Body of pancreas (tissue), 4 donors: ENCODE results near the gene OTUD7B. TPM values are rescaled to one million over a fixed set of nuclear protein-coding genes. Genes with fewer than 3 reads are reported as not detected.
"Not testable (repeated sequence)": the region's sequence is repeated elsewhere in the genome, so short reads cannot be mapped to it uniquely, and the experiment has no call there.

ENCODE experiments used
- ATAC-seq: fragments of 150-250 bp; one replicate; pipeline ENCODE4 v1.9.1; 2016
- DNase-seq, 4 donors: peaks; one replicate each; pipeline ENCODE4 v3.0.0-alpha.2; 2019
- H3K27ac ChIP-seq, 4 donors: fragments of 200-600 bp; sonication (generic); 1 replicate in 3 of 4; 2 replicates in 1 of 4; pipeline versions ENCODE4 v1.5.1 to v1.6.1; 2016 to 2019; ENCODE audit warnings: mild to moderate bottlenecking in 1 of 4, mixed read lengths in 1 of 4, moderate library complexity in 1 of 4
- H3K27me3 ChIP-seq, 2 donors: fragments of 200-600 bp; sonication (generic); one replicate each; pipeline ENCODE4 v1.6.0; 2016; ENCODE audit warnings: mild to moderate bottlenecking in 1 of 2
- H3K36me3 ChIP-seq, 2 donors: fragments of 200-600 bp; sonication (generic); replicated peaks in 1 of 2; 2 replicates each; pipeline ENCODE4 v1.5.1; 2016; ENCODE audit warnings: low read depth in 2 of 2; ENCODE audit not compliant: insufficient read depth in 1 of 2
- H3K4me1 ChIP-seq: fragments of 200-600 bp; sonication (generic); one replicate; pipeline ENCODE4 v1.6.0; 2016
- H3K4me3 ChIP-seq, 2 donors: fragments of 200-600 bp; sonication (generic); 1 replicate in 1 of 2; 2 replicates in 1 of 2; pipeline ENCODE4 v1.5.1; 2016 to 2019
- H3K9me3 ChIP-seq, 3 donors: fragments of 200-600 bp; sonication (generic); 1 replicate in 2 of 3; 2 replicates in 1 of 3; pipeline ENCODE4 v1.5.1; 2016
- POLR2A ChIP-seq, 3 donors: fragments of 450-650 bp; IDR thresholded peaks; one replicate each; pipeline ENCODE4 v1.6.1; 2016; ENCODE audit warnings: antibody characterized with exemption in 3 of 3, mild to moderate bottlenecking in 2 of 3
- WGBS, 2 donors: methylation state at CpG; one replicate each; pipeline ENCODE4 v1.1.5; 2017; 5-methylcytosine and 5-hydroxymethylcytosine counted together
- intact Hi-C: fragments of 100-400 bp; cut with DNase I; formaldehyde crosslinking; loops from one replicate; pipeline ENCODE4 v1.15.1; 2023
- total RNA-seq, 2 donors: library from RNA; depleted of rRNA; stranded (reverse); fragments of >200 nt; gene quantifications; one replicate each; pipeline ENCODE4 v1.1.0, GENCODE V29; 2016
- TF ChIP-seq, protein P1 (sequence below), 7 experiments: fragments of 450-650 bp in 4 of 7; fragments of 200-600 bp in 3 of 7; sonication (generic) in 3 of 7; IDR thresholded peaks; one replicate each; pipeline ENCODE4 v1.5.1; 2016 to 2019; ENCODE audit warnings: antibody characterized with exemption in 7 of 7

OTUD7B gene
- total RNA-seq, 2 donors from 2014 or later = 8.6 to 13.2 TPM

GRCh38 chr1:149949911-149950310, 60.6 kb downstream of the OTUD7B start:
- H3K36me3 ChIP-seq = peaks cover 4 to 14% of the 10 kb centered on the region in 2 donors
- intact Hi-C loops = no loop called here
- ATAC-seq = no peak

DNA sequence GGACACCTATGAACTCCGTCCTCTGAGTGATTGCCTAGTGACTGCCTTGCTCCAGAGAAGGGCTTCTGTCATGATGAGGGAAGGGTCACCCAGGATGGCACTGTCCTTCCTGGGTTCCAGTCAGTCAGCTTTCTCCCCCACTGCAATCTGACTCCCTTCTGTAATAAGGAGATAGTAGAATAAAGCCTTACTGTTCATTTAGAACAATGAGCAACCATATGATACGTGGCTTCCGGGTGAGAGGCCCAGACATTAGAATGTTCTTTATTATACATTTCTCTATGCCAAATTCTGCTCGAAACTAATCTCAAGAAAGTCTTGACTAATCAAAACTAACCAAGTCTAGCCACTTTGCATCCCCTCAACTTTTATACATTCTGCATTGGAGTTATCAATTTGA, 65.3 kb downstream of the OTUD7B start:
- H3K27ac ChIP-seq = no peak overlapping the region
- intact Hi-C loops = no loop called here
- 87 to 92% methylated on average over 4 of the region's 4 CpGs for WGBS, 2 donors
- H3K36me3 ChIP-seq = peaks cover 4 to 22% of the 10 kb centered on the region in 2 donors
- H3K4me1 ChIP-seq = no peaks in the 10 kb centered on the region
- TF ChIP-seq POLR2A (IDR thresholded peaks at IDR 0.05) = no peak
- TF ChIP-seq, protein P1, sequence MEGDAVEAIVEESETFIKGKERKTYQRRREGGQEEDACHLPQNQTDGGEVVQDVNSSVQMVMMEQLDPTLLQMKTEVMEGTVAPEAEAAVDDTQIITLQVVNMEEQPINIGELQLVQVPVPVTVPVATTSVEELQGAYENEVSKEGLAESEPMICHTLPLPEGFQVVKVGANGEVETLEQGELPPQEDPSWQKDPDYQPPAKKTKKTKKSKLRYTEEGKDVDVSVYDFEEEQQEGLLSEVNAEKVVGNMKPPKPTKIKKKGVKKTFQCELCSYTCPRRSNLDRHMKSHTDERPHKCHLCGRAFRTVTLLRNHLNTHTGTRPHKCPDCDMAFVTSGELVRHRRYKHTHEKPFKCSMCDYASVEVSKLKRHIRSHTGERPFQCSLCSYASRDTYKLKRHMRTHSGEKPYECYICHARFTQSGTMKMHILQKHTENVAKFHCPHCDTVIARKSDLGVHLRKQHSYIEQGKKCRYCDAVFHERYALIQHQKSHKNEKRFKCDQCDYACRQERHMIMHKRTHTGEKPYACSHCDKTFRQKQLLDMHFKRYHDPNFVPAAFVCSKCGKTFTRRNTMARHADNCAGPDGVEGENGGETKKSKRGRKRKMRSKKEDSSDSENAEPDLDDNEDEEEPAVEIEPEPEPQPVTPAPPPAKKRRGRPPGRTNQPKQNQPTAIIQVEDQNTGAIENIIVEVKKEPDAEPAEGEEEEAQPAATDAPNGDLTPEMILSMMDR (IDR thresholded peaks at IDR 0.05) = no peak
- no peaks in the 10 kb centered on the region for H3K9me3 ChIP-seq
- DNase-seq (no peak), ATAC-seq (no peak)
- no peaks in the 10 kb centered on the region for H3K27me3 ChIP-seq
- H3K4me3 ChIP-seq = no peak overlapping the region

More at GRCh38 chr1:149949911-149950310, 60.6 kb downstream of the OTUD7B start:
- no peak overlapping the region for H3K27ac ChIP-seq
- H3K27me3 ChIP-seq = no peaks in the 10 kb centered on the region
- H3K9me3 ChIP-seq = no peaks in the 10 kb centered on the region
- H3K4me3 ChIP-seq = no peak overlapping the region
- TF ChIP-seq POLR2A (IDR thresholded peaks at IDR 0.05) = no peak
- TF ChIP-seq, protein P1 (IDR thresholded peaks at IDR 0.05) = no peak
- no peak for DNase-seq
- no peaks in the 10 kb centered on the region for H3K4me1 ChIP-seq
- 79 to 84% methylated on average over 6 of the region's 6 CpGs for WGBS, 2 donors

GRCh38 chr1:149942885-149943284, 67.6 kb downstream of the OTUD7B start:
- DNase-seq (no peak), ATAC-seq (no peak)
- TF ChIP-seq, protein P1 (IDR thresholded peaks at IDR 0.05) = no peak
- TF ChIP-seq POLR2A (IDR thresholded peaks at IDR 0.05) = no peak
- intact Hi-C loops = no loop called here
- no peaks in the 10 kb centered on the region for H3K27me3 ChIP-seq
- peak overlapping the region in 1 of 4 donors; percentile 27 for H3K27ac ChIP-seq
- WGBS, 2 donors = 39 to 47% methylated on average over 3 of the region's 3 CpGs
- no peaks in the 10 kb centered on the region for H3K9me3 ChIP-seq
- peaks cover 22% of the 10 kb centered on the region for H3K4me1 ChIP-seq
- no peak overlapping the region for H3K4me3 ChIP-seq
- H3K36me3 ChIP-seq = peaks cover 0 to 13% of the 10 kb centered on the region in 2 donors

DNA sequence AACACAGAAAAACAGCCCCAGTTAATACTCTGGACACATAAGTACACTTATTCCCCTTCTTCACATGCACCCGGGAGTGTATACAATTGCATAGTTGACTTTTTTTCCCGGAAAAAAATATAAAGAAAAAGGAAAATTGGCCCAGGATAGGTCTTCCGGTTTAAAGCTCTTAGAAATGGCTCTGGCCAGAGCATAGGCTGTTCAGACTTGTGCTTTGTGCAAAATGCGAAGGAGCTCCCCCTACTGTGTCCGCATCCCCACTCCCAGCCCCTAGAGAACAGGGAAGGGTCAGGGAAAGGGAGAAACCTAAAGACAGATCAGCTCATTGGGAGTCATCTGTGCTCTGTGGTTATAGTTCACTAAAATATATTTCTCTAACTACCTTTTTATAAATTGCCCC, 68.3 kb downstream of the OTUD7B start:
- intact Hi-C loops = no loop called here
- peaks cover 29% of the 10 kb centered on the region for H3K4me1 ChIP-seq
- TF ChIP-seq, protein P1 (IDR thresholded peaks at IDR 0.05) = peak in 1 of 7 experiments; percentile 11
- no peak for TF ChIP-seq POLR2A (IDR thresholded peaks at IDR 0.05)
- H3K4me3 ChIP-seq = no peak overlapping the region
- H3K27ac ChIP-seq = no peak overlapping the region
- WGBS, 2 donors = 59 to 62% methylated on average over 5 of the region's 5 CpGs
- no peaks in the 10 kb centered on the region for H3K9me3 ChIP-seq
- H3K36me3 ChIP-seq = peaks cover 0 to 12% of the 10 kb centered on the region in 2 donors
- ATAC-seq = no peak
- no peak for DNase-seq
- H3K27me3 ChIP-seq = no peaks in the 10 kb centered on the region

DNA sequence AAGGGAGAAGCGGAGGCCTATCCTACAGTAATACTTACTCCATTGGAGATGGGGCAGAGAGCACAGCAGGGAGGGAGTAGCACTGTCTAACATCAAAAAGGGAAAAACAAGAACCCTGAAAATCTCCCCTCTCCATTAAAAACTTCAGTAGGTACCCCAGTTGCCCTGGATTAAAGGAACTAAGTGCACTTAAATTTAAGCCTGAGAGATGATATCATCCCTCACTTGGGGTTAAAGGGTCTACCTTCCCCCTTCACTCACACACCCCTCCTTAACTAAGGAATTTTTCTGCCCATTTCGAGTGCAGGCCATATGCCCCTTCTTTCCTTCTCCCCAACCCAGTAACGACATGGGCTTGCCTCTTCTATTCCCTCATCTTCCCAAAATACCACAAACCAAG, 70.1 kb downstream of the OTUD7B start:
- TF ChIP-seq, protein P1 (IDR thresholded peaks at IDR 0.05) = no peak
- no peak for TF ChIP-seq POLR2A (IDR thresholded peaks at IDR 0.05)
- intact Hi-C loops = no loop called here
- peaks cover 0 to 11% of the 10 kb centered on the region in 2 donors for H3K36me3 ChIP-seq
- peak overlapping the region; percentile 28 to 92 (median 89) for H3K27ac ChIP-seq
- DNase-seq (no peak), ATAC-seq (no peak)
- no peak overlapping the region for H3K4me3 ChIP-seq
- H3K4me1 ChIP-seq = peaks cover 45% of the 10 kb centered on the region
- H3K9me3 ChIP-seq = no peaks in the 10 kb centered on the region
- WGBS, 2 donors = 90% methylated on average over 3 of the region's 3 CpGs
- no peaks in the 10 kb centered on the region for H3K27me3 ChIP-seq

- Histone ChIP-seq H3K27ac (peak overlapping the region; percentile 87 to 92 (median 92)), H3K4me1 (peaks cover 45% of the 10 kb centered on the region)
- H3K4me3 ChIP-seq, DNase-seq, intact Hi-C loops, H3K9me3 ChIP-seq, H3K27me3 ChIP-seq, H3K36me3 ChIP-seq: not testable (repeated sequence)
- peak; percentile 4 for ATAC-seq
- 30 to 35% methylated on average over 13 of the region's 13 CpGs for WGBS, 2 donors
Measured at GRCh38 chr1:149938668-149939003, 71.9 kb downstream of the OTUD7B start.
